ENCODE results near the gene FYB1.

FYB1 gene

GRCh38 chr5:39116344-39117170, 102.8 kb downstream of the FYB1 start:
- Histone ChIP-seq H3K36me3 (ENCODE audit: control insufficient read depth, insufficient read depth, low read length) (no peaks in the 10 kb centered on the region), H3K27ac (ENCODE audit: low read depth, low read length, severe bottlenecking) (no peak overlapping the region), H3K4me1 (ENCODE audit: control insufficient read depth, insufficient read depth, low read length, poor library complexity, severe bottlenecking) (peaks cover 5% of the 10 kb centered on the region), H3K9me3 (ENCODE audit: control insufficient read depth, low read length) (no peaks in the 10 kb centered on the region), H3K4me3 (ENCODE audit: extremely low read depth, insufficient read depth, low read length, poor library complexity, severe bottlenecking) (no peak overlapping the region)
- 100% methylated on average over 1 of the region's 3 CpGs; no CpG with 5 or more reads in 1 of the 2 experiments for WGBS, 2 experiments (ENCODE audit: insufficient coverage in 2 of 2)

DNA sequence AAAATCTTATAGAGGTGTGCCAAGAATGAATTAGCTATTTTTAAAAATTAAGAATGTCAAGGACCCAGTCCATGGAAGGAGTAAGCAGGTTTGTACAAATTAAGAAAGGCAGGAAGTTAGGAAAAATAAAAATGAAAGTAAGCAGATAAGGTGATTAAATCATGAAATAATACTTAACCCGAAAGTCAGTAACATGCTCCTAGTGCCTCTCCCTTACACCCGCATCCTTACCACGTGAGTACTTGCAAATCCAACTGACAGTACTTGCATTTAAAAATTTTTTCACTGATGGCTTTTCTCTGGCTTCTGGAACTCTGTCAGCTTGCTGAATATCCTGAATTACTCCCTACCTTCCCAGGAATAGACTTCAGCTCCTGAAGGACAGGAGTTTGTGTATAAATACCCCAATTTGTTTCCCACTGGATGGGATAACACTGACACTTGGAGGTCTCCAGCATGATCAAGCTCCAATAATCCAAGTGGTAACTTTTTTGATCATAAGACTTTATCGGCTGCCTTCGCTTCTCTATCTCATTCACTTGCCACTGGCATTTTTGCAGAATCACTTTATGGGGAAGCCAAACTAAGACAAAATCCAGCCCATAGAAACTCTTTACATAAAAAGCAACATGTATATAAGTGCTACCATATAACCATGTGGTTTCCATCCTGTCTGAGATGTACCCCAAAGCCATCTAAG, 103.6 kb downstream of the FYB1 start:
- Histone ChIP-seq H3K9me3 (ENCODE audit: control insufficient read depth, low read length) (no peaks in the 10 kb centered on the region), H3K4me1 (ENCODE audit: control insufficient read depth, insufficient read depth, low read length, poor library complexity, severe bottlenecking) (peaks cover 5% of the 10 kb centered on the region), H3K27ac (ENCODE audit: low read depth, low read length, severe bottlenecking) (no peak overlapping the region), H3K36me3 (ENCODE audit: control insufficient read depth, insufficient read depth, low read length) (no peaks in the 10 kb centered on the region), H3K4me3 (ENCODE audit: extremely low read depth, insufficient read depth, low read length, poor library complexity, severe bottlenecking) (no peak overlapping the region)
- 60 to 93% methylated on average over 1 to 3 of the region's 5 CpGs for WGBS, 2 experiments (ENCODE audit: insufficient coverage in 2 of 2)

GRCh38 chr5:39114155-39114554, 105.2 kb downstream of the FYB1 start:
- Histone ChIP-seq H3K27ac (ENCODE audit: low read depth, low read length, severe bottlenecking) (no peak overlapping the region), H3K9me3 (ENCODE audit: control insufficient read depth, low read length) (no peaks in the 10 kb centered on the region), H3K4me3 (ENCODE audit: extremely low read depth, insufficient read depth, low read length, poor library complexity, severe bottlenecking) (no peak overlapping the region), H3K4me1 (ENCODE audit: control insufficient read depth, insufficient read depth, low read length, poor library complexity, severe bottlenecking) (peaks cover 5% of the 10 kb centered on the region), H3K36me3 (ENCODE audit: control insufficient read depth, insufficient read depth, low read length) (no peaks in the 10 kb centered on the region)
- WGBS, 2 experiments (ENCODE audit: insufficient coverage in 2 of 2) = 88 to 89% methylated on average over 4 of the region's 4 CpGs

GRCh38 chr5:39113354-39113953, 105.9 kb downstream of the FYB1 start:
- Histone ChIP-seq H3K27ac (ENCODE audit: low read depth, low read length, severe bottlenecking) (no peak overlapping the region), H3K9me3 (ENCODE audit: control insufficient read depth, low read length) (no peaks in the 10 kb centered on the region), H3K4me3 (ENCODE audit: extremely low read depth, insufficient read depth, low read length, poor library complexity, severe bottlenecking) (no peak overlapping the region), H3K4me1 (ENCODE audit: control insufficient read depth, insufficient read depth, low read length, poor library complexity, severe bottlenecking) (peaks cover 5% of the 10 kb centered on the region), H3K36me3 (ENCODE audit: control insufficient read depth, insufficient read depth, low read length) (no peaks in the 10 kb centered on the region)
- WGBS, 2 experiments (ENCODE audit: insufficient coverage in 2 of 2) = no CpG with 5 or more reads among the region's 4 CpGs

DNA sequence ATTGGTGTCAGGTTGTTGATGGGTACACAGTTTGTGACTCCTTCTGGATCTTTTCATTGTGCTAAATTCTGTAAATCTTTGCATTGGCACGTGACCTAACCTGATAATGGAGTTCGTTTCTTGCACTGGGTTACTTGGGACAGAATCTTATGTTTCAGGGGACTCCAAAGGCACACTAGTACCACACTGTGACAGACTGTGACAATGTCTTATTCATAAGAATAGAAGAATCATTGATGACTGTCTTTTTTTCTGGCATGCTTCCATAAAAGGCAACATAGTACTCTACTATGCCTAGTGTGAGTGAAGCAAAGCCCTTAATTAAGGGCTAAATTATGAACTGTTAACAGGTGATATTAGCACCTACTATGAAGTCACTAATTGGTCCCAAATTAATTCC, 109.8 kb downstream of the FYB1 start:
- no peak overlapping the region for H3K4me3 ChIP-seq (ENCODE audit: extremely low read depth, insufficient read depth, low read length, poor library complexity, severe bottlenecking)
- no peaks in the 10 kb centered on the region for H3K9me3 ChIP-seq (ENCODE audit: control insufficient read depth, low read length)
- no peaks in the 10 kb centered on the region for H3K4me1 ChIP-seq (ENCODE audit: control insufficient read depth, insufficient read depth, low read length, poor library complexity, severe bottlenecking)
- H3K36me3 ChIP-seq (ENCODE audit: control insufficient read depth, insufficient read depth, low read length) = no peaks in the 10 kb centered on the region
- no peak overlapping the region for H3K27ac ChIP-seq (ENCODE audit: low read depth, low read length, severe bottlenecking)
- WGBS, 2 experiments (ENCODE audit: insufficient coverage in 2 of 2) = 100% methylated on average over 1 of the region's 2 CpGs; no CpG with 5 or more reads in 1 of the 2 experiments

DNA sequence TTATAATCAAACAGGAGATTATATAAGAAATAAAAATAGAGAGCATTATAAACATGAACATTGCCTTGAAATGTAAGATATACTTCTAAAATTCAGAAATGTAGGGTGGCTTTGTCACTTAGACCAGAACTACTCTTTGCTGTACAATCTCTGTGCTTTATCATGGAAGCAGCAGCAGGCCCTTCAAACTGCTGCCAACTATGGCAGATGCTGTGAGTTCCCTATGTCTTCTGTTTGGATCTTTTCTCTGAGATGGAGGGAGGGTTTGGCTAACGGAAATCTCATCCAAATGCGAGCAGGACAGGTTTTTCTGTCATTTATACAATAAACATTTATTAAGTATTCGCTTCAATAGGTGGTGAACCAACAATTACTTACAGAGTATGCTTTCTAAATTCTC, 110.4 kb downstream of the FYB1 start:
- Histone ChIP-seq H3K4me3 (ENCODE audit: extremely low read depth, insufficient read depth, low read length, poor library complexity, severe bottlenecking) (no peak overlapping the region), H3K4me1 (ENCODE audit: control insufficient read depth, insufficient read depth, low read length, poor library complexity, severe bottlenecking) (no peaks in the 10 kb centered on the region), H3K27ac (ENCODE audit: low read depth, low read length, severe bottlenecking) (no peak overlapping the region), H3K36me3 (ENCODE audit: control insufficient read depth, insufficient read depth, low read length) (no peaks in the 10 kb centered on the region), H3K9me3 (ENCODE audit: control insufficient read depth, low read length) (no peaks in the 10 kb centered on the region)
- no CpG with 5 or more reads among the region's 3 CpGs for WGBS, 2 experiments (ENCODE audit: insufficient coverage in 2 of 2)

DNA sequence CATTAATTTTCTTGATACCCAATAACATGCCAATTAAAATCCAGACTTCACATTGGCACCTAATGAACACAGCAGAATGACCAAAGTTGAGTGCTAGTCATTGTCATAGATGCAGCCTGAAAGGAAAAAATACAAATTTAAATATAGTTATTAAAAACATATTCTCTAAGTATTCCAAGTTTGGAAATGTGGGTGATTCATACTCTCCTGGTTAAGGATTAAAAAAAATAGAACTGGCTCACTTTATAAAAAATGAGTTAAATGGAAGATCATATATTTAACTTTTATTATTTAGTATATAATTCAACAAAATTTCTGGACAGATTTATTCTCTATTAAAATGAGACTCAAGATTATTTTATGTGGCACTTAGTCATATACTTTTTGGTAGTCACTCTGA, 112.0 kb downstream of the FYB1 start:
- Histone ChIP-seq H3K27ac (ENCODE audit: low read depth, low read length, severe bottlenecking) (no peak overlapping the region), H3K36me3 (ENCODE audit: control insufficient read depth, insufficient read depth, low read length) (no peaks in the 10 kb centered on the region), H3K4me1 (ENCODE audit: control insufficient read depth, insufficient read depth, low read length, poor library complexity, severe bottlenecking) (peaks cover 2% of the 10 kb centered on the region), H3K9me3 (ENCODE audit: control insufficient read depth, low read length) (no peaks in the 10 kb centered on the region), H3K4me3 (ENCODE audit: extremely low read depth, insufficient read depth, low read length, poor library complexity, severe bottlenecking) (no peak overlapping the region)

GRCh38 chr5:39106322-39106721, 113.0 kb downstream of the FYB1 start:
- H3K9me3 ChIP-seq (ENCODE audit: control insufficient read depth, low read length) = no peaks in the 10 kb centered on the region
- no peak overlapping the region for H3K4me3 ChIP-seq (ENCODE audit: extremely low read depth, insufficient read depth, low read length, poor library complexity, severe bottlenecking)
- WGBS, 2 experiments (ENCODE audit: insufficient coverage in 2 of 2) = no CpG with 5 or more reads among the region's 1 CpG
- H3K4me1 ChIP-seq (ENCODE audit: control insufficient read depth, insufficient read depth, low read length, poor library complexity, severe bottlenecking) = peaks cover 11% of the 10 kb centered on the region
- H3K36me3 ChIP-seq (ENCODE audit: control insufficient read depth, insufficient read depth, low read length) = no peaks in the 10 kb centered on the region
- no peak overlapping the region for H3K27ac ChIP-seq (ENCODE audit: low read depth, low read length, severe bottlenecking)

GRCh38 chr5:39104221-39104620, 115.1 kb downstream of the FYB1 start:
- H3K36me3 ChIP-seq (ENCODE audit: control insufficient read depth, insufficient read depth, low read length) = no peaks in the 10 kb centered on the region
- 75 to 100% methylated on average over 1 of the region's 1 CpG for WGBS, 2 experiments (ENCODE audit: insufficient coverage in 2 of 2)
- no peak overlapping the region for H3K27ac ChIP-seq (ENCODE audit: low read depth, low read length, severe bottlenecking)
- H3K9me3 ChIP-seq (ENCODE audit: control insufficient read depth, low read length) = no peaks in the 10 kb centered on the region
- no peak overlapping the region for H3K4me3 ChIP-seq (ENCODE audit: extremely low read depth, insufficient read depth, low read length, poor library complexity, severe bottlenecking)
- peaks cover 23% of the 10 kb centered on the region for H3K4me1 ChIP-seq (ENCODE audit: control insufficient read depth, insufficient read depth, low read length, poor library complexity, severe bottlenecking)

GRCh38 chr5:39102684-39103155, 116.6 kb downstream of the FYB1 start:
- Histone ChIP-seq H3K9me3 (ENCODE audit: control insufficient read depth, low read length) (no peaks in the 10 kb centered on the region), H3K27ac (ENCODE audit: low read depth, low read length, severe bottlenecking) (no peak overlapping the region), H3K4me3 (ENCODE audit: extremely low read depth, insufficient read depth, low read length, poor library complexity, severe bottlenecking) (no peak overlapping the region), H3K4me1 (ENCODE audit: control insufficient read depth, insufficient read depth, low read length, poor library complexity, severe bottlenecking) (peaks cover 23% of the 10 kb centered on the region), H3K36me3 (ENCODE audit: control insufficient read depth, insufficient read depth, low read length) (no peaks in the 10 kb centered on the region)
- WGBS, 2 experiments (ENCODE audit: insufficient coverage in 2 of 2) = 91 to 96% methylated on average over 4 of the region's 4 CpGs

Data from mesodermal cell (in vitro differentiated cells).